ENCODE results near the gene RTKN. TPM values are rescaled to one million over a fixed set of nuclear protein-coding genes. Genes with fewer than 3 reads are reported as not detected.

Gene RTKN
- total and polyA plus RNA-seq, 2 of the 13 experiments (the other 11 are each of a cell fraction or from before 2014, with no cell fraction given) = 159 to 166 TPM

DNA sequence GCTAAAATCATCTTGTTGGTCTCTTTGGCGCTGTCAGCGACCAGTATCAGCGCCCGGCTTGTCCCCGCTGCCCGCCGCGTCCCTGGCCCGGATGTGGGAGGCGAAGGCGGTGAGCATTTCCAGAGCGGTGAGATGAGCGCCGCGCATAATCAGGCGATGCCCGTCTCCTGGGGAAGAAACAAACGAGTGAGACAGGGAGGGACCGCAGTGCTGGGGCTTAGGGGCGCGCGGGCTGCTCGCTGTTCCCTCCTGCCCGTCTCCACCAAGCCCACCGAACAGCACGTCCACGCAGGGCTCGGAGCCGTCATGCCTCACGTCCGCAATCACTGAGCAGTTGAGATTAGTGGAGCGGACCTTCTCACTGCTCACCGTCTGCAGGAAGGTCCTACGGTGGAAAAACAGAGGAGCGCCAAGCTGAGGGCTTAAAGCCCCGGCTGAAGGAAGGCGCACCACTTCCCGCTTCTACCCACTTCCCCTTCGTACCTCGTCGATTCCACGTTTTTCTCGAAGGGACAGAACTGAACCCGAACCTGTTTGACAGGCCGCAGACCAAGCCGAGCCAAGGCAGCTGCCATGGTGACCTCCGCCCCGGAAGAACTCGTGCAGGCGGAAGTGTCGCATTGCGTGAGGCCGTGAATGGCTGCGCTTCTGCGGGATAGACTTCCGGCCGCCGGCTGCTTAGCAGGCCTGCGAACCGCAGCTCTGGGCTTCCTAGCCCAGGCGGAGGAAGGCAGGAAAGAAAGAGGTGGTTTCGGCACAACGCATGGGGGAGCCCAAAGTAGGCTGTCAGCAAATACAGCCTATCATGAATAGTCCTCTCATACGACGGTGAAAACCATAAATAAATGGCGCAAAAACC is 30.6 kb upstream of the RTKN start, which contains the start of gene MRPL53 (continued):
- TF ChIP-seq, protein P1, sequence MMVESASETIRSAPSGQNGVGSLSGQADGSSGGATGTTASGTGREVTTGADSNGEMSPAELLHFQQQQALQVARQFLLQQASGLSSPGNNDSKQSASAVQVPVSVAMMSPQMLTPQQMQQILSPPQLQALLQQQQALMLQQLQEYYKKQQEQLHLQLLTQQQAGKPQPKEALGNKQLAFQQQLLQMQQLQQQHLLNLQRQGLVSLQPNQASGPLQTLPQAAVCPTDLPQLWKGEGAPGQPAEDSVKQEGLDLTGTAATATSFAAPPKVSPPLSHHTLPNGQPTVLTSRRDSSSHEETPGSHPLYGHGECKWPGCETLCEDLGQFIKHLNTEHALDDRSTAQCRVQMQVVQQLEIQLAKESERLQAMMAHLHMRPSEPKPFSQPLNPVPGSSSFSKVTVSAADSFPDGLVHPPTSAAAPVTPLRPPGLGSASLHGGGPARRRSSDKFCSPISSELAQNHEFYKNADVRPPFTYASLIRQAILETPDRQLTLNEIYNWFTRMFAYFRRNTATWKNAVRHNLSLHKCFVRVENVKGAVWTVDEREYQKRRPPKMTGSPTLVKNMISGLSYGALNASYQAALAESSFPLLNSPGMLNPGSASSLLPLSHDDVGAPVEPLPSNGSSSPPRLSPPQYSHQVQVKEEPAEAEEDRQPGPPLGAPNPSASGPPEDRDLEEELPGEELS (CRISPR knock-in tag; IDR thresholded peaks at IDR 0.05) = peak; percentile 79
- peak; percentile 69 for TF ChIP-seq ZBTB3 (CRISPR knock-in tag; IDR thresholded peaks at IDR 0.05; ENCODE audit: borderline replicate concordance, low read depth)
- TF ChIP-seq ZNF546 (CRISPR knock-in tag; conservative IDR thresholded peaks at IDR 0.05) = peak; percentile 81; the same call in 1 of the 2 replicates
- TF ChIP-seq MAZ (IDR thresholded peaks at IDR 0.05; ENCODE audit: borderline replicate concordance, low read depth, low read length) = no peak
- TF ChIP-seq MAZ (CRISPR knock-in tag; IDR thresholded peaks at IDR 0.05; ENCODE audit: low read depth) = peak; percentile 92
- TF ChIP-seq, protein P2, sequence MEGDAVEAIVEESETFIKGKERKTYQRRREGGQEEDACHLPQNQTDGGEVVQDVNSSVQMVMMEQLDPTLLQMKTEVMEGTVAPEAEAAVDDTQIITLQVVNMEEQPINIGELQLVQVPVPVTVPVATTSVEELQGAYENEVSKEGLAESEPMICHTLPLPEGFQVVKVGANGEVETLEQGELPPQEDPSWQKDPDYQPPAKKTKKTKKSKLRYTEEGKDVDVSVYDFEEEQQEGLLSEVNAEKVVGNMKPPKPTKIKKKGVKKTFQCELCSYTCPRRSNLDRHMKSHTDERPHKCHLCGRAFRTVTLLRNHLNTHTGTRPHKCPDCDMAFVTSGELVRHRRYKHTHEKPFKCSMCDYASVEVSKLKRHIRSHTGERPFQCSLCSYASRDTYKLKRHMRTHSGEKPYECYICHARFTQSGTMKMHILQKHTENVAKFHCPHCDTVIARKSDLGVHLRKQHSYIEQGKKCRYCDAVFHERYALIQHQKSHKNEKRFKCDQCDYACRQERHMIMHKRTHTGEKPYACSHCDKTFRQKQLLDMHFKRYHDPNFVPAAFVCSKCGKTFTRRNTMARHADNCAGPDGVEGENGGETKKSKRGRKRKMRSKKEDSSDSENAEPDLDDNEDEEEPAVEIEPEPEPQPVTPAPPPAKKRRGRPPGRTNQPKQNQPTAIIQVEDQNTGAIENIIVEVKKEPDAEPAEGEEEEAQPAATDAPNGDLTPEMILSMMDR (CRISPR knock-in tag; IDR thresholded peaks at IDR 0.05) = peak; percentile 42; the same call in 1 of the 2 replicates
- TF ChIP-seq, protein P3, sequence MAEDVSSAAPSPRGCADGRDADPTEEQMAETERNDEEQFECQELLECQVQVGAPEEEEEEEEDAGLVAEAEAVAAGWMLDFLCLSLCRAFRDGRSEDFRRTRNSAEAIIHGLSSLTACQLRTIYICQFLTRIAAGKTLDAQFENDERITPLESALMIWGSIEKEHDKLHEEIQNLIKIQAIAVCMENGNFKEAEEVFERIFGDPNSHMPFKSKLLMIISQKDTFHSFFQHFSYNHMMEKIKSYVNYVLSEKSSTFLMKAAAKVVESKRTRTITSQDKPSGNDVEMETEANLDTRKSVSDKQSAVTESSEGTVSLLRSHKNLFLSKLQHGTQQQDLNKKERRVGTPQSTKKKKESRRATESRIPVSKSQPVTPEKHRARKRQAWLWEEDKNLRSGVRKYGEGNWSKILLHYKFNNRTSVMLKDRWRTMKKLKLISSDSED (CRISPR knock-in tag; IDR thresholded peaks at IDR 0.05) = peak; percentile 76; the same call in 1 of the 2 replicates
- TF ChIP-seq NCOA5 (CRISPR knock-in tag; IDR thresholded peaks at IDR 0.05) = peak; percentile 100
- peak; percentile 87; the same call in 1 of the 2 replicates for TF ChIP-seq ZFP82 (CRISPR knock-in tag; IDR thresholded peaks at IDR 0.05; ENCODE audit: borderline replicate concordance)
- TF ChIP-seq, protein P4, sequence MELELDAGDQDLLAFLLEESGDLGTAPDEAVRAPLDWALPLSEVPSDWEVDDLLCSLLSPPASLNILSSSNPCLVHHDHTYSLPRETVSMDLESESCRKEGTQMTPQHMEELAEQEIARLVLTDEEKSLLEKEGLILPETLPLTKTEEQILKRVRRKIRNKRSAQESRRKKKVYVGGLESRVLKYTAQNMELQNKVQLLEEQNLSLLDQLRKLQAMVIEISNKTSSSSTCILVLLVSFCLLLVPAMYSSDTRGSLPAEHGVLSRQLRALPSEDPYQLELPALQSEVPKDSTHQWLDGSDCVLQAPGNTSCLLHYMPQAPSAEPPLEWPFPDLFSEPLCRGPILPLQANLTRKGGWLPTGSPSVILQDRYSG (CRISPR knock-in tag; IDR thresholded peaks at IDR 0.05) = peak; percentile 38; the same call in 1 of the 2 replicates
- peak; percentile 94 for TF ChIP-seq CREM (IDR thresholded peaks at IDR 0.05)
- TF ChIP-seq CREM (CRISPR knock-in tag; IDR thresholded peaks at IDR 0.05) = no peak
- TF ChIP-seq, protein P5, sequence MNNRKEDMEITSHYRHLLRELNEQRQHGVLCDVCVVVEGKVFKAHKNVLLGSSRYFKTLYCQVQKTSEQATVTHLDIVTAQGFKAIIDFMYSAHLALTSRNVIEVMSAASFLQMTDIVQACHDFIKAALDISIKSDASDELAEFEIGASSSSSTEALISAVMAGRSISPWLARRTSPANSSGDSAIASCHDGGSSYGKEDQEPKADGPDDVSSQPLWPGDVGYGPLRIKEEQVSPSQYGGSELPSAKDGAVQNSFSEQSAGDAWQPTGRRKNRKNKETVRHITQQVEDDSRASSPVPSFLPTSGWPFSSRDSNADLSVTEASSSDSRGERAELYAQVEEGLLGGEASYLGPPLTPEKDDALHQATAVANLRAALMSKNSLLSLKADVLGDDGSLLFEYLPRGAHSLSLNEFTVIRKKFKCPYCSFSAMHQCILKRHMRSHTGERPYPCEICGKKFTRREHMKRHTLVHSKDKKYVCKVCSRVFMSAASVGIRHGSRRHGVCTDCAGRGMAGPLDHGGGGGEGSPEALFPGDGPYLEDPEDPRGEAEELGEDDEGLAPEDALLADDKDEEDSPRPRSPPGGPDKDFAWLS (CRISPR knock-in tag; IDR thresholded peaks at IDR 0.05; ENCODE audit: borderline replicate concordance) = peak; percentile 95; the same call in 1 of the 2 replicates
- peak; percentile 97 for TF ChIP-seq ZNF781 (CRISPR knock-in tag; IDR thresholded peaks at IDR 0.05; ENCODE audit: borderline replicate concordance, not compliant biosample characterization)
- peak; percentile 93 for TF ChIP-seq BRCA1 (CRISPR knock-in tag; IDR thresholded peaks at IDR 0.05)
- peak; percentile 73 for TF ChIP-seq NFYC (CRISPR knock-in tag; IDR thresholded peaks at IDR 0.05)
- TF ChIP-seq ZSCAN20 (CRISPR knock-in tag; IDR thresholded peaks at IDR 0.05; ENCODE audit: borderline replicate concordance) = 0 out of 2 replicates have a peak, but pooled peaks have one; percentile 83
- TF ChIP-seq RXRB (CRISPR knock-in tag; IDR thresholded peaks at IDR 0.05; ENCODE audit: borderline replicate concordance) = peak; percentile 80
- TF ChIP-seq, protein P6, sequence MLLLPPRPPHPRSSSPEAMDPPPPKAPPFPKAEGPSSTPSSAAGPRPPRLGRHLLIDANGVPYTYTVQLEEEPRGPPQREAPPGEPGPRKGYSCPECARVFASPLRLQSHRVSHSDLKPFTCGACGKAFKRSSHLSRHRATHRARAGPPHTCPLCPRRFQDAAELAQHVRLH (CRISPR knock-in tag; IDR thresholded peaks at IDR 0.05; ENCODE audit: borderline replicate concordance, low read depth) = peak; percentile 98; the same call in 1 of the 2 replicates
- TF ChIP-seq PAX8 (CRISPR knock-in tag; IDR thresholded peaks at IDR 0.05; ENCODE audit: borderline replicate concordance) = 0 out of 2 replicates have a peak, but pooled peaks have one; percentile 86
